ENCODE measurements around the gene MCC. TPM values are rescaled to one million over a fixed set of nuclear protein-coding genes. Genes with fewer than 3 reads are reported as not detected.
A peak's percentile ranks its signal among the peaks of the same experiment; 100 is the strongest.

The MCC gene
- total RNA-seq (20.6 TPM), polyA plus RNA-seq (ENCODE audit: insufficient read depth, low read depth, low replicate concordance) (2.4 TPM)
- long read RNA-seq, donor 1, full-length matches to known transcripts: 3 of 3 reads
- long read RNA-seq, donor 1, partial matches to known transcripts: 0 of 3 reads
- long read RNA-seq, donor 1, other reads (novel, unspliced or antisense): 0 of 3 reads
- long read RNA-seq, donor 2, partial matches to known transcripts: 0 of 1 reads
- long read RNA-seq, donor 2, other reads (novel, unspliced or antisense): 0 of 1 reads
- long read RNA-seq, donor 3, partial matches to known transcripts: 0 of 2 reads
- long read RNA-seq, donor 3, other reads (novel, unspliced or antisense): 0 of 2 reads
- long read RNA-seq, donor 4, full-length matches to known transcripts: 4 of 4 reads
- long read RNA-seq, donor 4, partial matches to known transcripts: 0 of 4 reads
- long read RNA-seq, donor 4, other reads (novel, unspliced or antisense): 0 of 4 reads
- long read RNA-seq, donor 5: 0 reads
- long read RNA-seq, donor 6: 0 reads
- long read RNA-seq, donor 7, full-length matches to known transcripts: 8 of 17 reads
- long read RNA-seq, donor 7, partial matches to known transcripts: 3 of 17 reads
- long read RNA-seq, donor 7, other reads (novel, unspliced or antisense): 6 of 17 reads
- long read RNA-seq, donor 8: 0 reads
- long read RNA-seq, donor 9: 0 reads
- long read RNA-seq, donor 10, full-length matches to known transcripts: 2 of 2 reads
- long read RNA-seq, donor 10, partial matches to known transcripts: 0 of 2 reads
- long read RNA-seq, donor 10, other reads (novel, unspliced or antisense): 0 of 2 reads

GRCh38 chr5:113487781-113488644 is at the start of gene MCC:
TSS of gene MCC (minus strand) at chr5:113488453.
- peaks cover 0 to 2% (median 0%) of the 10 kb centered on the region in 3 donors for H3K4me1 ChIP-seq (ENCODE audit: control insufficient read depth in 2 of 3, insufficient read depth in 2 of 3, low read depth in 1 of 3, low read length in 3 of 3)
- peak within 1 kb of the TSS in 1 of 3 donors; percentile 42 for H3K9ac ChIP-seq (ENCODE audit: low read length in 3 of 3)
- intact Hi-C loops (cut with DNase I): no loop called here
- H3K4me3 ChIP-seq (ENCODE audit: low read length in 3 of 3): peak within 1 kb of the TSS; percentile 55 to 70 (median 62)
- H3K27me3 ChIP-seq (ENCODE audit: control insufficient read depth, insufficient read depth, low read length): no peaks in the 10 kb centered on the region
- peaks cover 0 to 5% (median 0%) of the 10 kb centered on the region in 3 donors for H3K9me3 ChIP-seq (ENCODE audit: control insufficient read depth in 2 of 3, insufficient read depth in 1 of 3, low read length in 3 of 3)
- no peaks in the 10 kb centered on the region for H3K36me3 ChIP-seq (ENCODE audit: control insufficient read depth in 2 of 3, insufficient read depth in 3 of 3, low read length in 3 of 3)
- TF ChIP-seq CTCF (IDR thresholded peaks at IDR 0.05; ENCODE audit: borderline replicate concordance, extremely low read depth, insufficient read depth): no peak
- H3K27ac ChIP-seq (ENCODE audit: low read depth in 2 of 2, low read length in 2 of 2): no peak within 1 kb of the TSS
- FAIRE-seq (no peak), DNase-seq (peak; percentile 90 to 94 (median 93))

GRCh38 chr5:113531481-113532159 is 43.4 kb upstream of the MCC start:
- DNase-seq (peak in 1 of 5 donors; percentile 18), FAIRE-seq (no peak)
- intact Hi-C loops (cut with DNase I): no loop called here

More at GRCh38 chr5:113531481-113532159, 43.4 kb upstream of the MCC start:
- H3K36me3 ChIP-seq (ENCODE audit: control insufficient read depth in 2 of 3, insufficient read depth in 3 of 3, low read length in 3 of 3): peaks cover 5 to 13% (median 7%) of the 10 kb centered on the region in 3 donors
- H3K27me3 ChIP-seq (ENCODE audit: control insufficient read depth, insufficient read depth, low read length): no peaks in the 10 kb centered on the region
- no peak overlapping the region for H3K4me3 ChIP-seq (ENCODE audit: low read length in 3 of 3)
- H3K27ac ChIP-seq (ENCODE audit: low read depth in 2 of 2, low read length in 2 of 2): no peak overlapping the region
- TF ChIP-seq CTCF (IDR thresholded peaks at IDR 0.05; ENCODE audit: borderline replicate concordance, extremely low read depth, insufficient read depth): no peak
- H3K4me1 ChIP-seq (ENCODE audit: control insufficient read depth in 2 of 3, insufficient read depth in 2 of 3, low read depth in 1 of 3, low read length in 3 of 3): no peaks in the 10 kb centered on the region
- peaks cover 0 to 7% (median 2%) of the 10 kb centered on the region in 3 donors for H3K9me3 ChIP-seq (ENCODE audit: control insufficient read depth in 2 of 3, insufficient read depth in 1 of 3, low read length in 3 of 3)
- no peak overlapping the region for H3K9ac ChIP-seq (ENCODE audit: low read length in 3 of 3)

Data from kidney (tissue), 22 donors.